ENCODE results near the gene ARHGAP4.

ARHGAP4 gene

GRCh38 chrX:153905481-153906095 is 20.5 kb downstream of the ARHGAP4 start:
- H3K4me1 ChIP-seq (ENCODE audit: insufficient read depth, low read length, severe bottlenecking), result peaks cover 45% of the 10 kb centered on the region
- H3K9me3 ChIP-seq (ENCODE audit: low read length), result no peaks in the 10 kb centered on the region
- no peak overlapping the region for H3K9ac ChIP-seq (ENCODE audit: low read length)
- H3K79me2 ChIP-seq (ENCODE audit: insufficient read depth, low read length), result no peaks in the 10 kb centered on the region
- no peaks in the 10 kb centered on the region for H3K9me2 ChIP-seq (ENCODE audit: low read depth, low read length)
- no peak overlapping the region for H3K27ac ChIP-seq (ENCODE audit: low read depth, low read length, poor library complexity, severe bottlenecking)
- no peaks in the 10 kb centered on the region for H3K27me3 ChIP-seq (ENCODE audit: insufficient read depth, low read length)
- H2AFZ ChIP-seq (ENCODE audit: low read length), result no peak overlapping the region
- no peaks in the 10 kb centered on the region for H4K20me1 ChIP-seq (ENCODE audit: insufficient read depth, low read length)
- H3K4me3 ChIP-seq (ENCODE audit: low read depth, low read length, poor library complexity, severe bottlenecking), result no peak overlapping the region
- peaks cover 5% of the 10 kb centered on the region; the same call in 1 of the 2 replicates for H3K36me3 ChIP-seq (ENCODE audit: insufficient read depth, low read length)
- no peak overlapping the region for H3K4me2 ChIP-seq (ENCODE audit: low read length)
- H3F3A ChIP-seq (ENCODE audit: insufficient read depth, low read length), result no peaks in the 10 kb centered on the region
- TF ChIP-seq EZH2 (IDR thresholded peaks at IDR 0.05; ENCODE audit: borderline replicate concordance, low read length) (no peak), CTCF (IDR thresholded peaks at IDR 0.05; ENCODE audit: low read length) (no peak)

- no peaks in the 10 kb centered on the region for H3K9me3 ChIP-seq (ENCODE audit: low read length)
- peaks cover 48% of the 10 kb centered on the region for H3K4me1 ChIP-seq (ENCODE audit: insufficient read depth, low read length, severe bottlenecking)
- H3K36me3 ChIP-seq (ENCODE audit: insufficient read depth, low read length), result peaks cover 5% of the 10 kb centered on the region; the same call in 1 of the 2 replicates
- no peaks in the 10 kb centered on the region for H3K9me2 ChIP-seq (ENCODE audit: low read depth, low read length)
- peak within 1 kb of the TSS; percentile 72 for H3K27ac ChIP-seq (ENCODE audit: low read depth, low read length, poor library complexity, severe bottlenecking)
- H3K9ac ChIP-seq (ENCODE audit: low read length), result no peak within 1 kb of the TSS
- H2AFZ ChIP-seq (ENCODE audit: low read length), result no peak within 1 kb of the TSS
- H4K20me1 ChIP-seq (ENCODE audit: insufficient read depth, low read length), result no peaks in the 10 kb centered on the region
- no peaks in the 10 kb centered on the region for H3F3A ChIP-seq (ENCODE audit: insufficient read depth, low read length)
- H3K4me3 ChIP-seq (ENCODE audit: low read depth, low read length, poor library complexity, severe bottlenecking), result no peak within 1 kb of the TSS
- TF ChIP-seq CTCF (IDR thresholded peaks at IDR 0.05; ENCODE audit: low read length) (no peak), EZH2 (IDR thresholded peaks at IDR 0.05; ENCODE audit: borderline replicate concordance, low read length) (no peak)
- H3K4me2 ChIP-seq (ENCODE audit: low read length), result peak within 1 kb of the TSS; percentile 26; the same call in 1 of the 2 replicates
- H3K79me2 ChIP-seq (ENCODE audit: insufficient read depth, low read length), result no peaks in the 10 kb centered on the region
- no peaks in the 10 kb centered on the region for H3K27me3 ChIP-seq (ENCODE audit: insufficient read depth, low read length)
These were observed 21.8 kb downstream of the ARHGAP4 start, which contains the start of gene AVPR2 for GRCh38 chrX:153903991-153904957. AVPR2 (plus strand) TSS chrX:153904673; CDS start chrX:153905146, 473 bp downstream.

- no peak for TF ChIP-seq CTCF (IDR thresholded peaks at IDR 0.05; ENCODE audit: low read length)
- no peak for TF ChIP-seq EZH2 (IDR thresholded peaks at IDR 0.05; ENCODE audit: borderline replicate concordance, low read length)
- Histone ChIP-seq H2AFZ (ENCODE audit: low read length) (no peak overlapping the region), H4K20me1 (ENCODE audit: insufficient read depth, low read length) (no peaks in the 10 kb centered on the region), H3K4me1 (ENCODE audit: insufficient read depth, low read length, severe bottlenecking) (peaks cover 48% of the 10 kb centered on the region), H3K79me2 (ENCODE audit: insufficient read depth, low read length) (no peaks in the 10 kb centered on the region), H3K4me2 (ENCODE audit: low read length) (peak overlapping the region; percentile 26; the same call in 1 of the 2 replicates), H3K27ac (ENCODE audit: low read depth, low read length, poor library complexity, severe bottlenecking) (peak overlapping the region; percentile 72), H3K36me3 (ENCODE audit: insufficient read depth, low read length) (no peaks in the 10 kb centered on the region), H3K27me3 (ENCODE audit: insufficient read depth, low read length) (no peaks in the 10 kb centered on the region), H3K9ac (ENCODE audit: low read length) (no peak overlapping the region; the same call in 1 of the 2 replicates), H3K9me3 (ENCODE audit: low read length) (no peaks in the 10 kb centered on the region), H3K4me3 (ENCODE audit: low read depth, low read length, poor library complexity, severe bottlenecking) (no peak overlapping the region), H3K9me2 (ENCODE audit: low read depth, low read length) (no peaks in the 10 kb centered on the region), H3F3A (ENCODE audit: insufficient read depth, low read length) (no peaks in the 10 kb centered on the region)
These were observed 22.7 kb downstream of the ARHGAP4 start for GRCh38 chrX:153903238-153903980.
